Neural progenitor cell (in vitro differentiated cells): Measurements from ENCODE around the gene GALNT13.

Source experiments
- EZH2 ChIP-seq: fragments of 200-600 bp; sonication (generic); IDR thresholded peaks from 2 replicates; pipeline ENCODE4 v1.6.1; 2017; ENCODE audit warnings: antibody characterized with exemption, mild to moderate bottlenecking, moderate library complexity
- EZH2phosphoT487 ChIP-seq: fragments of 200-600 bp; sonication (generic); IDR thresholded peaks from 2 replicates; pipeline ENCODE4 v1.6.1; 2017; ENCODE audit warnings: antibody characterized with exemption
- TF ChIP-seq, protein P1 (sequence below): fragments of 200-600 bp; sonication (generic); IDR thresholded peaks from 2 replicates; pipeline ENCODE4 v1.5.1; 2017; ENCODE audit warnings: antibody characterized with exemption, mild to moderate bottlenecking

- TF ChIP-seq, protein P1, sequence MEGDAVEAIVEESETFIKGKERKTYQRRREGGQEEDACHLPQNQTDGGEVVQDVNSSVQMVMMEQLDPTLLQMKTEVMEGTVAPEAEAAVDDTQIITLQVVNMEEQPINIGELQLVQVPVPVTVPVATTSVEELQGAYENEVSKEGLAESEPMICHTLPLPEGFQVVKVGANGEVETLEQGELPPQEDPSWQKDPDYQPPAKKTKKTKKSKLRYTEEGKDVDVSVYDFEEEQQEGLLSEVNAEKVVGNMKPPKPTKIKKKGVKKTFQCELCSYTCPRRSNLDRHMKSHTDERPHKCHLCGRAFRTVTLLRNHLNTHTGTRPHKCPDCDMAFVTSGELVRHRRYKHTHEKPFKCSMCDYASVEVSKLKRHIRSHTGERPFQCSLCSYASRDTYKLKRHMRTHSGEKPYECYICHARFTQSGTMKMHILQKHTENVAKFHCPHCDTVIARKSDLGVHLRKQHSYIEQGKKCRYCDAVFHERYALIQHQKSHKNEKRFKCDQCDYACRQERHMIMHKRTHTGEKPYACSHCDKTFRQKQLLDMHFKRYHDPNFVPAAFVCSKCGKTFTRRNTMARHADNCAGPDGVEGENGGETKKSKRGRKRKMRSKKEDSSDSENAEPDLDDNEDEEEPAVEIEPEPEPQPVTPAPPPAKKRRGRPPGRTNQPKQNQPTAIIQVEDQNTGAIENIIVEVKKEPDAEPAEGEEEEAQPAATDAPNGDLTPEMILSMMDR = no peak
- TF ChIP-seq EZH2 (no peak), EZH2phosphoT487 (no peak)
Observed at GRCh38 chr2:154291511-154291910, 419.8 kb downstream of the GALNT13 start.
